Activated T-helper 1 cell treated with anti-CD3 and anti-CD28 coated beads, Interleukin-2, amount 50 U/mL, for 16 hours (primary cell): ENCODE measurements around the gene HGFAC.

Experiments used
- DNase-seq, 2 donors: peaks; one replicate each; pipeline ENCODE4 v3.0.0-alpha.2; 2020; ENCODE audit warnings: low read depth in 1 of 2, low spot score in 1 of 2

The HGFAC gene

GRCh38 chr4:3423952-3424351 is 17.8 kb upstream of the HGFAC start:
- no peak for DNase-seq

- DNase-seq = no peak
These were observed 17.2 kb upstream of the HGFAC start for GRCh38 chr4:3424522-3425095.

GRCh38 chr4:3426465-3427133 is 15.2 kb upstream of the HGFAC start:
- no peak for DNase-seq

- no peak for DNase-seq
These were observed 14.7 kb upstream of the HGFAC start for GRCh38 chr4:3427134-3427476.

GRCh38 chr4:3427706-3428446 is 13.9 kb upstream of the HGFAC start:
- no peak for DNase-seq

GRCh38 chr4:3429651-3430050 is 12.1 kb upstream of the HGFAC start:
- DNase-seq = no peak

GRCh38 chr4:3430524-3430923 is 11.2 kb upstream of the HGFAC start:
- no peak for DNase-seq

GRCh38 chr4:3431446-3431993 is 10.2 kb upstream of the HGFAC start:
- no peak for DNase-seq

- DNase-seq = no peak
These were observed 9.4 kb upstream of the HGFAC start for GRCh38 chr4:3432381-3432790.

- no peak for DNase-seq
These were observed 8.5 kb upstream of the HGFAC start for GRCh38 chr4:3433138-3433869.

GRCh38 chr4:3434881-3435685 is 6.7 kb upstream of the HGFAC start:
- DNase-seq = no peak

- DNase-seq = no peak
These were observed 6.1 kb upstream of the HGFAC start for GRCh38 chr4:3435686-3435956.

- no peak for DNase-seq
These were observed 5.5 kb upstream of the HGFAC start for GRCh38 chr4:3436048-3436797.

- no peak for DNase-seq
These were observed 4.8 kb upstream of the HGFAC start for GRCh38 chr4:3436798-3437581.

GRCh38 chr4:3437582-3437936 is 4.2 kb upstream of the HGFAC start:
- no peak for DNase-seq

GRCh38 chr4:3437998-3438846 is 3.5 kb upstream of the HGFAC start:
- DNase-seq = no peak

GRCh38 chr4:3438847-3439180 is 3.0 kb upstream of the HGFAC start:
- no peak for DNase-seq

- no peak for DNase-seq
These were observed 2.4 kb upstream of the HGFAC start for GRCh38 chr4:3439391-3439790.

GRCh38 chr4:3440011-3440410 is 1.8 kb upstream of the HGFAC start:
- no peak for DNase-seq
